Loucy (cell line): ENCODE data around the gene FAM81A.

Experiments used
- H2AFZ ChIP-seq: fragments of 200-600 bp; sonication (generic); 2 replicates; pipeline ENCODE4 v1.6.0; 2016; ENCODE audit warnings: antibody characterized with exemption, mild to moderate bottlenecking, low read length, moderate library complexity
- H3F3A ChIP-seq: fragments of 200-600 bp; 2 replicates; pipeline ENCODE4 v1.6.0; 2016; ENCODE audit warnings: antibody characterized with exemption, low read depth, mild to moderate bottlenecking
- H3K27me3 ChIP-seq: fragments of 200-600 bp; sonication (generic); 2 replicates; pipeline ENCODE4 v1.6.1; 2014; ENCODE audit warnings: low read length, mild to moderate bottlenecking; ENCODE audit not compliant: insufficient read depth, poor library complexity, severe bottlenecking
- H3K36me3 ChIP-seq: fragments of 200-600 bp; sonication (generic); 2 replicates; pipeline ENCODE4 v1.6.1; 2016; ENCODE audit warnings: low read length; ENCODE audit not compliant: insufficient read depth
- H3K4me1 ChIP-seq: fragments of 200-600 bp; sonication (generic); 2 replicates; pipeline ENCODE4 v1.5.1; 2014; ENCODE audit warnings: low read length, mild to moderate bottlenecking; ENCODE audit not compliant: insufficient read depth, poor library complexity, severe bottlenecking
- H3K4me2 ChIP-seq: fragments of 200-600 bp; sonication (generic); 2 replicates; pipeline ENCODE4 v1.6.0; 2014; ENCODE audit warnings: antibody characterized with exemption, low read length, low read depth, mild to moderate bottlenecking; ENCODE audit not compliant: poor library complexity, severe bottlenecking
- H3K4me3 ChIP-seq: fragments of 200-600 bp; sonication (generic); 2 replicates; pipeline ENCODE4 v1.5.1; 2014; ENCODE audit warnings: low read length, mild to moderate bottlenecking, mixed read lengths; ENCODE audit not compliant: poor library complexity, severe bottlenecking
- H3K79me2 ChIP-seq: fragments of 200-600 bp; sonication (generic); 2 replicates; pipeline ENCODE4 v1.6.1; 2014; ENCODE audit warnings: low read length; ENCODE audit not compliant: insufficient read depth
- H3K9ac ChIP-seq: fragments of 200-600 bp; sonication (generic); 2 replicates; pipeline ENCODE4 v1.6.0; 2014; ENCODE audit warnings: mild to moderate bottlenecking, low read depth, low read length, moderate library complexity; ENCODE audit not compliant: poor library complexity, severe bottlenecking
- H3K9me2 ChIP-seq: fragments of 200-600 bp; sonication (generic); replicated peaks from 2 replicates; pipeline ENCODE4 v1.6.1; 2016; ENCODE audit warnings: low read depth, low read length, mixed read lengths
- H3K9me3 ChIP-seq: fragments of 200-600 bp; sonication (generic); 2 replicates; pipeline ENCODE4 v1.6.1; 2014; ENCODE audit warnings: mild to moderate bottlenecking, antibody characterized with exemption, low read length, low read depth; ENCODE audit not compliant: insufficient read depth
- H4K20me1 ChIP-seq: fragments of 200-600 bp; sonication (generic); 2 replicates; pipeline ENCODE4 v1.6.0; 2014; ENCODE audit warnings: antibody characterized with exemption, low read length, mild to moderate bottlenecking; ENCODE audit not compliant: insufficient read depth, poor library complexity, severe bottlenecking
- CTCF ChIP-seq: fragments of 200-600 bp; sonication (generic); conservative IDR thresholded peaks from 2 replicates; pipeline ENCODE4 v1.5.1; 2014; ENCODE audit warnings: mild to moderate bottlenecking, antibody characterized with exemption, low read length
- EZH2phosphoT487 ChIP-seq: fragments of 200-600 bp; IDR thresholded peaks from 2 replicates; pipeline ENCODE4 v1.6.1; 2018; ENCODE audit warnings: antibody characterized with exemption, mild to moderate bottlenecking, moderate library complexity, borderline replicate concordance

FAM81A gene

GRCh38 chr15:59453474-59454215 lies 15.7 kb downstream of the FAM81A start:
- Histone ChIP-seq H3K9me2 (no peaks in the 10 kb centered on the region), H3K4me3 (no peak overlapping the region), H4K20me1 (no peaks in the 10 kb centered on the region), H3K9ac (no peak overlapping the region), H3K79me2 (no peaks in the 10 kb centered on the region), H3K27me3 (no peaks in the 10 kb centered on the region), H3K9me3 (no peaks in the 10 kb centered on the region), H3F3A (no peaks in the 10 kb centered on the region), H2AFZ (no peak overlapping the region), H3K36me3 (no peaks in the 10 kb centered on the region), H3K4me2 (no peak overlapping the region), H3K4me1 (no peaks in the 10 kb centered on the region)
- no peak for TF ChIP-seq EZH2phosphoT487
- no peak for TF ChIP-seq CTCF

- Histone ChIP-seq H3K79me2 (no peaks in the 10 kb centered on the region), H3K9ac (no peak overlapping the region), H3K4me2 (no peak overlapping the region), H3K9me2 (no peaks in the 10 kb centered on the region), H4K20me1 (no peaks in the 10 kb centered on the region), H3K36me3 (no peaks in the 10 kb centered on the region), H3F3A (no peaks in the 10 kb centered on the region), H3K4me3 (no peak overlapping the region), H3K9me3 (no peaks in the 10 kb centered on the region), H3K27me3 (no peaks in the 10 kb centered on the region), H2AFZ (no peak overlapping the region), H3K4me1 (no peaks in the 10 kb centered on the region)
- TF ChIP-seq CTCF (no peak), EZH2phosphoT487 (no peak)
Observed at GRCh38 chr15:59456114-59456513, 18.1 kb downstream of the FAM81A start.

GRCh38 chr15:59457103-59457502 lies 19.1 kb downstream of the FAM81A start:
- Histone ChIP-seq H3K4me3 (no peak overlapping the region), H3K4me2 (no peak overlapping the region), H3K9me3 (no peaks in the 10 kb centered on the region), H3K36me3 (no peaks in the 10 kb centered on the region), H3K27me3 (no peaks in the 10 kb centered on the region), H4K20me1 (no peaks in the 10 kb centered on the region), H3K9ac (no peak overlapping the region), H3K9me2 (no peaks in the 10 kb centered on the region), H3F3A (no peaks in the 10 kb centered on the region), H2AFZ (no peak overlapping the region), H3K4me1 (no peaks in the 10 kb centered on the region), H3K79me2 (no peaks in the 10 kb centered on the region)
- no peak for TF ChIP-seq CTCF
- TF ChIP-seq EZH2phosphoT487 = no peak
